K562 (cell line): ENCODE data around the gene MICOS13. TPM values are rescaled to one million over a fixed set of nuclear protein-coding genes. Genes with fewer than 3 reads are reported as not detected.

Source experiments
- DMBX1 ChIP-seq: fragments of 250-450 bp; sonication (Bioruptor Pico); IDR thresholded peaks from 2 replicates; pipeline ENCODE4 v1.8.0; 2022; ENCODE audit warnings: inconsistent platforms, mild to moderate bottlenecking, moderate library complexity, borderline replicate concordance
- ESRRB ChIP-seq: fragments of 250-450 bp; sonication (Bioruptor Pico); IDR thresholded peaks from 2 replicates; pipeline ENCODE4 v1.5.0; 2020; ENCODE audit warnings: mild to moderate bottlenecking, moderate library complexity, borderline replicate concordance
- KHSRP ChIP-seq: fragments of 450-650 bp; IDR thresholded peaks from 2 replicates; pipeline ENCODE4 v1.6.1; 2017
- MAFG ChIP-seq: fragments of 450-650 bp; conservative IDR thresholded peaks from 2 replicates; pipeline ENCODE4 v1.6.1; 2016; ENCODE audit warnings: missing genetic modification characterization, missing compliant biosample characterization
- MEIS2 ChIP-seq: fragments of 450-650 bp; IDR thresholded peaks from 2 replicates; pipeline ENCODE4 v1.6.1; 2014; ENCODE audit warnings: mild to moderate bottlenecking; ENCODE audit not compliant: partially characterized antibody
- PURB ChIP-seq: sonication (generic); formaldehyde crosslinking; IDR thresholded peaks from 2 replicates; pipeline ENCODE4 v1.9.0; 2021; ENCODE audit warnings: low read depth, mild to moderate bottlenecking, missing genetic modification reagents
- RBM17 ChIP-seq: fragments of 200-400 bp; formaldehyde crosslinking; IDR thresholded peaks from 2 replicates; pipeline ENCODE4 v1.6.1; 2017; ENCODE audit warnings: low read depth, mild to moderate bottlenecking, low read length, borderline replicate concordance
- SRF ChIP-seq, 2 experiments: fragments of 250-450, 450-650 bp in 1 of 2; sonication (Bioruptor Pico) in 1 of 2; sonication (generic) in 1 of 2; formaldehyde crosslinking; IDR thresholded peaks; 2 replicates each; pipeline versions ENCODE4 v1.5.0 to v1.5.1; 2020 to 2022; ENCODE audit warnings: mild to moderate bottlenecking in 1 of 2, missing genetic modification reagents in 1 of 2
- ZNF239 ChIP-seq: fragments of 250-450 bp; sonication (Bioruptor Pico); IDR thresholded peaks from 2 replicates; pipeline ENCODE4 v1.4.0; 2020; ENCODE audit warnings: mild to moderate bottlenecking
- ZNF766 ChIP-seq: fragments of 200-800 bp; sonication (Bioruptor generic); conservative IDR thresholded peaks from 2 replicates; pipeline ENCODE4 v1.6.1; 2016; ENCODE audit warnings: missing genetic modification characterization, missing compliant biosample characterization
- polyA plus RNA-seq, 8 experiments: library from polyadenylated mRNA; depleted of rRNA in 4 of 8; stranded (reverse) in 5 of 8; unstranded in 3 of 8; fragments of >200 nt; fragmentation: Nextera tagmentation in 2 of 8; fragmentation: Illumina TruSeq in 1 of 8; extraction: Ambion mirVana in 2 of 8; extraction: Trizol in 1 of 8; gene quantifications; 2 replicates each; pipeline versions ENCODE4 v1.2.1 to v1.2.3, GENCODE V29; 2011 to 2014; ENCODE audit warnings: inconsistent platforms in 1 of 8, missing spikeins in 1 of 8
- total RNA-seq, 7 experiments: library from RNA; depleted of rRNA in 6 of 7; stranded (reverse); fragments of >200 nt in 6 of 7; fragmentation: Illumina TruSeq in 2 of 7; extraction: Trizol in 2 of 7; gene quantifications; 2 replicates each; pipeline versions ENCODE4 v1.2.1 to v1.2.3, GENCODE V29; 2011 to 2021; ENCODE audit warnings: low replicate concordance in 1 of 7
- TF ChIP-seq, protein P1 (sequence below), 2 experiments: fragments of 450-650 bp; IDR thresholded peaks; 2 replicates each; pipeline ENCODE4 v1.6.1; 2016; ENCODE audit warnings: mild to moderate bottlenecking in 2 of 2, borderline replicate concordance in 1 of 2, low read depth in 1 of 2, moderate library complexity in 1 of 2
- TF ChIP-seq, protein P2 (sequence below), 2 experiments: fragments of 450-650 bp in 1 of 2; sonication (generic) in 1 of 2; formaldehyde crosslinking in 1 of 2; IDR thresholded peaks in 1 of 2; conservative IDR thresholded peaks in 1 of 2; 2 replicates each; pipeline versions ENCODE4 v1.6.1 to v1.8.1; 2016 to 2023; ENCODE audit warnings: mild to moderate bottlenecking in 2 of 2, moderate library complexity in 2 of 2, inconsistent platforms in 1 of 2, missing genetic modification reagents in 1 of 2
- TF ChIP-seq, protein P3 (sequence below): IDR thresholded peaks from 3 replicates; pipeline ENCODE4 v1.6.1; 2011; ENCODE audit warnings: borderline replicate concordance, mild to moderate bottlenecking; ENCODE audit not compliant: insufficient read length, insufficient read depth
- TF ChIP-seq, protein P4 (sequence below): fragments of 450-650 bp; IDR thresholded peaks from 2 replicates; pipeline ENCODE4 v1.6.1; 2017; ENCODE audit warnings: antibody characterized with exemption

The MICOS13 gene
- total and polyA plus RNA-seq, 9 of the 15 experiments (the other 6 are each of a cell fraction or from before 2014, with no cell fraction given): 15.5 to 220 (median 49.4) TPM

DNA sequence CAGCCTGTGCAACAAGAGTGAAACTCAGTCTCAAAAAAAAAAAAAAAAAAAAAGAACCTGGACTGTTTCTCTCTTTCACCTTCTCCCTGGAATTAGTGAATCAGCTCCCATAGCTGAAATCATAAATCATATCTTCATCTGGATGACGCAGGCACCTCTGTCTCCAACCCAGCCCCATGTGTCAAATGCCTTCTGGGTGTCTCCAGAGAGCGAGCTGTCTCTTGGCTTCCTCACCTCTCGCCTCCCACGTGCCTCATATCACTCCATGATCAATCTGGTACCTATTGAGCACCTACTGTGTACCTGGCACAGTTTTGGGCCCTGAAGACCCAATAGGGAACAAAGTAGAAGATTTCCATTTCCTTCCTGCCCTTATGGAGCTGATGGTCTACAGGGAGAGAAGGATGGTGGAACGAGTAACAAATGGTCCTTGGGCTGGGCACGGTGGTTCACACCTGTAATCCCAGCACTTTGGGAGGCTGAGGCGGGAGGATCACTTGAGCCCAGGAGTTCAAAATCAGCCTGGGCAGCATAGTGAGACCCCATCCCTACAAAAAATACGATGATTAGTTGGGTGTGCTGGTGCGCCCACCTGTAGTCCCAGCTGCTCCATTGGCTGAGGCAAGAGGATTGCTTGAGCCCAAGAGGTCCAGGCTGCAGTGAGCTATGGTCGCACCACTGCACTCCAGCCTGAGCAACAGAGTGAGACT, 3.0 kb upstream of the MICOS13 start (continued):
- TF ChIP-seq, protein P1, sequence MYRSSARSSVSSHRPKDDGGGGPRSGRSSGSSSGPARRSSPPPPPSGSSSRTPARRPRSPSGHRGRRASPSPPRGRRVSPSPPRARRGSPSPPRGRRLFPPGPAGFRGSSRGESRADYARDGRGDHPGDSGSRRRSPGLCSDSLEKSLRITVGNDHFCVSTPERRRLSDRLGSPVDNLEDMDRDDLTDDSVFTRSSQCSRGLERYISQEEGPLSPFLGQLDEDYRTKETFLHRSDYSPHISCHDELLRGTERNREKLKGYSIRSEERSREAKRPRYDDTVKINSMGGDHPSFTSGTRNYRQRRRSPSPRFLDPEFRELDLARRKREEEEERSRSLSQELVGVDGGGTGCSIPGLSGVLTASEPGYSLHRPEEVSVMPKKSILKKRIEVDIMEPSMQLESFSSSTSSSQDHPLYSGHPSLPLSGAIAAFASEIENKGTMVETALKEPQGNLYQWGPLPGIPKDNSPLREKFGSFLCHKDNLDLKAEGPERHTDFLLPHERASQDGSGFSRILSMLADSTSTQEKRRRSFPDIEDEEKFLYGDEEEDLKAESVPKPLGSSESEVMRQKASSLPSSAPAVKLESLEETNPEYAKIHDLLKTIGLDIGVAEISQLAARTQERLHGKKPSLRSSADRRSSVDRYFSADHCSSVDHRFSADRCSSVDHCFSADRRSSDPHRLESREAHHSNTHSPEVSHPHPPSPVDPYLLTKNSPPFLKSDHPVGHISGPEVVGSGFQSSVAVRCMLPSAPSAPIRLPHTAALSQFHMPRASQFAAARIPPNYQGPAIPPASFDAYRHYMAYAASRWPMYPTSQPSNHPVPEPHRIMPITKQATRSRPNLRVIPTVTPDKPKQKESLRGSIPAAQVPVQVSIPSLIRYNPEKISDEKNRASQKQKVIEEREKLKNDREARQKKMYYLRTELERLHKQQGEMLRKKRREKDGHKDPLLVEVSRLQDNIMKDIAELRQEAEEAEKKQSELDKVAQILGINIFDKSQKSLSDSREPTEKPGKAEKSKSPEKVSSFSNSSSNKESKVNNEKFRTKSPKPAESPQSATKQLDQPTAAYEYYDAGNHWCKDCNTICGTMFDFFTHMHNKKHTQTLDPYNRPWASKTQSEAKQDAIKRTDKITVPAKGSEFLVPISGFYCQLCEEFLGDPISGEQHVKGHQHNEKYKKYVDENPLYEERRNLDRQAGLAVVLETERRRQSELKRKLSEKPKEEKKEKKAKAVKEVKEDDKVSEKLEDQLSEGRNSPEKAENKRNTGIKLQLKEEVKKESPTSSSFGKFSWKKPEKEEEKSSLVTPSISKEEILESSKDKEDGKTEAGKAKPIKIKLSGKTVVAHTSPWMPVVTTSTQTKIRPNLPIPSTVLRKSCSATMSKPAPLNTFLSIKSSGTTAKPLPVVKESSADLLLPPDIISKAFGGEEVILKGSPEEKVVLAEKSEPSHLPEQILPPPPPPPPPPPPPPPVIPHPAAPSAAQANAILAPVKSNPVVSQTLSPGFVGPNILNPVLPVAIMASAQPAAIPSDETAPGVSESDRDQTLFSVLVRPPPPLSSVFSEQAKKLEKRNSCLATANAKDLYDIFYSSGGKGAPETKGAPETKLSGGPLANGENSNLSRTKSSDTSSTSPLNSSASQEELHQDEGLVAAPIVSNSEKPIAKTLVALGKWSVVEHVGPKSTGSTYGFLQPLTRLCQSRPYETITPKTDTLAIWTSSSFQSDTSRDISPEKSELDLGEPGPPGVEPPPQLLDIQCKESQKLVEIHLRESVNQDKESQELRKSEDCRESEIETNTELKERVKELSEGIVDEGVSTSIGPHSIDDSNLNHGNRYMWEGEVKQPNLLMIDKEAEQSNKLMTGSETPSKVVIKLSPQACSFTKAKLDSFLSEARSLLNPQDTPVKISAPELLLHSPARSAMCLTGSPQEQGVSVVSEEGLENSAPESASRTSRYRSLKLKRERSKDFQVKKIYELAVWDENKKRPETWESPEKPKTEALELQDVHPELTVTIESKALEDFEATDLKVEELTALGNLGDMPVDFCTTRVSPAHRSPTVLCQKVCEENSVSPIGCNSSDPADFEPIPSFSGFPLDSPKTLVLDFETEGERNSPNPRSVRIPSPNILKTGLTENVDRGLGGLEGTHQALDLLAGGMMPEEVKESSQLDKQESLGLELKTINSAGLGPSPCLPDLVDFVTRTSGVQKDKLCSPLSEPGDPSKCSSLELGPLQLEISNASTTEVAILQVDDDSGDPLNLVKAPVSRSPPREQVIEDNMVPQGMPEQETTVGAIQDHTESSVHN (IDR thresholded peaks at IDR 0.05; ENCODE audit: borderline replicate concordance in 1 of 2, low read depth in 1 of 2): no peak
- TF ChIP-seq, protein P2, sequence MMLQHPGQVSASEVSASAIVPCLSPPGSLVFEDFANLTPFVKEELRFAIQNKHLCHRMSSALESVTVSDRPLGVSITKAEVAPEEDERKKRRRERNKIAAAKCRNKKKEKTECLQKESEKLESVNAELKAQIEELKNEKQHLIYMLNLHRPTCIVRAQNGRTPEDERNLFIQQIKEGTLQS (IDR thresholded peaks at IDR 0.05): 0 out of 2 replicates have a peak, but pooled peaks have one; percentile 12
- TF ChIP-seq, protein P2 (CRISPR knock-in tag; conservative IDR thresholded peaks at IDR 0.05): no peak
- no peak for TF ChIP-seq DMBX1 (CRISPR knock-in tag)
- TF ChIP-seq, protein P3, sequence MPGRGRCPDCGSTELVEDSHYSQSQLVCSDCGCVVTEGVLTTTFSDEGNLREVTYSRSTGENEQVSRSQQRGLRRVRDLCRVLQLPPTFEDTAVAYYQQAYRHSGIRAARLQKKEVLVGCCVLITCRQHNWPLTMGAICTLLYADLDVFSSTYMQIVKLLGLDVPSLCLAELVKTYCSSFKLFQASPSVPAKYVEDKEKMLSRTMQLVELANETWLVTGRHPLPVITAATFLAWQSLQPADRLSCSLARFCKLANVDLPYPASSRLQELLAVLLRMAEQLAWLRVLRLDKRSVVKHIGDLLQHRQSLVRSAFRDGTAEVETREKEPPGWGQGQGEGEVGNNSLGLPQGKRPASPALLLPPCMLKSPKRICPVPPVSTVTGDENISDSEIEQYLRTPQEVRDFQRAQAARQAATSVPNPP: no peak
- no peak for TF ChIP-seq ESRRB (CRISPR knock-in tag)
- no peak for TF ChIP-seq RBM17
- no peak for TF ChIP-seq SRF (CRISPR knock-in tag; IDR thresholded peaks at IDR 0.05)
- TF ChIP-seq MAFG (tag): no peak
- no peak for TF ChIP-seq PURB (CRISPR knock-in tag)
- peak; percentile 88 for TF ChIP-seq MEIS2
- TF ChIP-seq ZNF239: no peak
- TF ChIP-seq, protein P4, sequence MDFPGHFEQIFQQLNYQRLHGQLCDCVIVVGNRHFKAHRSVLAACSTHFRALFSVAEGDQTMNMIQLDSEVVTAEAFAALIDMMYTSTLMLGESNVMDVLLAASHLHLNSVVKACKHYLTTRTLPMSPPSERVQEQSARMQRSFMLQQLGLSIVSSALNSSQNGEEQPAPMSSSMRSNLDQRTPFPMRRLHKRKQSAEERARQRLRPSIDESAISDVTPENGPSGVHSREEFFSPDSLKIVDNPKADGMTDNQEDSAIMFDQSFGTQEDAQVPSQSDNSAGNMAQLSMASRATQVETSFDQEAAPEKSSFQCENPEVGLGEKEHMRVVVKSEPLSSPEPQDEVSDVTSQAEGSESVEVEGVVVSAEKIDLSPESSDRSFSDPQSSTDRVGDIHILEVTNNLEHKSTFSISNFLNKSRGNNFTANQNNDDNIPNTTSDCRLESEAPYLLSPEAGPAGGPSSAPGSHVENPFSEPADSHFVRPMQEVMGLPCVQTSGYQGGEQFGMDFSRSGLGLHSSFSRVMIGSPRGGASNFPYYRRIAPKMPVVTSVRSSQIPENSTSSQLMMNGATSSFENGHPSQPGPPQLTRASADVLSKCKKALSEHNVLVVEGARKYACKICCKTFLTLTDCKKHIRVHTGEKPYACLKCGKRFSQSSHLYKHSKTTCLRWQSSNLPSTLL: no peak
- no peak for TF ChIP-seq ZNF766 (CRISPR knock-in tag)
- TF ChIP-seq KHSRP: no peak
